MM.1S (cell line): ENCODE results near the gene CNTD1.

ENCODE experiments used
- DNase-seq: peaks from one replicate; pipeline ENCODE4 v3.0.0-alpha.2; 2015
- H2AFZ ChIP-seq: fragments of 300-600 bp; sonication (generic); 2 replicates; pipeline ENCODE4 v1.6.0; 2016; ENCODE audit warnings: antibody characterized with exemption, low read length
- H3F3A ChIP-seq: fragments of 300-600 bp; sonication (generic); 2 replicates; pipeline ENCODE4 v1.6.1; 2016; ENCODE audit warnings: mild to moderate bottlenecking, antibody characterized with exemption, low read length, moderate library complexity, mixed read lengths; ENCODE audit not compliant: insufficient read depth
- H3K27ac ChIP-seq: fragments of 300-600 bp; sonication (generic); 2 replicates; pipeline ENCODE4 v1.5.1; 2016; ENCODE audit warnings: mild to moderate bottlenecking, low read length
- H3K27me3 ChIP-seq: fragments of 300-600 bp; sonication (generic); replicated peaks from 2 replicates; pipeline ENCODE4 v1.6.0; 2016; ENCODE audit warnings: low read length; ENCODE audit not compliant: insufficient read depth
- H3K36me3 ChIP-seq: fragments of 300-600 bp; sonication (generic); replicated peaks from 2 replicates; pipeline ENCODE4 v1.6.1; 2016; ENCODE audit warnings: mild to moderate bottlenecking, low read length, mixed read lengths; ENCODE audit not compliant: insufficient read depth
- H3K4me1 ChIP-seq: fragments of 300-600 bp; sonication (generic); 2 replicates; pipeline ENCODE4 v1.6.1; 2016; ENCODE audit warnings: low read length, mixed read lengths
- H3K4me2 ChIP-seq: fragments of 300-600 bp; sonication (generic); 2 replicates; pipeline ENCODE4 v1.6.0; 2016; ENCODE audit warnings: low read depth, low read length
- H3K4me3 ChIP-seq: fragments of 300-600 bp; sonication (generic); 2 replicates; pipeline ENCODE4 v1.5.1; 2016; ENCODE audit warnings: low read length, mixed read lengths
- H3K79me2 ChIP-seq: fragments of 300-600 bp; sonication (generic); 2 replicates; pipeline ENCODE4 v1.6.1; 2016; ENCODE audit warnings: mixed run types, low read length, mixed read lengths
- H3K9ac ChIP-seq: fragments of 300-600 bp; sonication (generic); 2 replicates; pipeline ENCODE4 v1.6.1; 2016; ENCODE audit warnings: low read length, mixed read lengths
- H3K9me2 ChIP-seq: fragments of 300-600 bp; sonication (generic); replicated peaks from 2 replicates; pipeline ENCODE4 v1.6.1; 2016; ENCODE audit warnings: mild to moderate bottlenecking, low read length, mixed read lengths; ENCODE audit not compliant: insufficient read depth
- H3K9me3 ChIP-seq: fragments of 300-600 bp; sonication (generic); replicated peaks from 2 replicates; pipeline ENCODE4 v1.6.1; 2016; ENCODE audit warnings: mild to moderate bottlenecking, low read length, mixed read lengths; ENCODE audit not compliant: insufficient read depth
- H4K20me1 ChIP-seq: fragments of 300-600 bp; sonication (generic); 2 replicates; pipeline ENCODE4 v1.6.1; 2016; ENCODE audit warnings: mild to moderate bottlenecking, low read length, moderate library complexity, mixed read lengths; ENCODE audit not compliant: insufficient read depth
- EZH2 ChIP-seq: fragments of 300-600 bp; sonication (generic); optimal IDR thresholded peaks from 2 replicates; pipeline ENCODE3; 2017; ENCODE audit warnings: low read depth, mild to moderate bottlenecking, antibody characterized with exemption, low read length, mixed read lengths
- EZH2phosphoT487 ChIP-seq: fragments of 300-600 bp; sonication (generic); IDR thresholded peaks from 2 replicates; pipeline ENCODE4 v1.6.1; 2018; ENCODE audit warnings: antibody characterized with exemption, low read length
- TF ChIP-seq, protein P1 (sequence below): fragments of 300-600 bp; sonication (generic); IDR thresholded peaks from 2 replicates; pipeline ENCODE4 v1.5.1; 2016; ENCODE audit warnings: antibody characterized with exemption, low read length, mixed read lengths

The CNTD1 gene

DNA sequence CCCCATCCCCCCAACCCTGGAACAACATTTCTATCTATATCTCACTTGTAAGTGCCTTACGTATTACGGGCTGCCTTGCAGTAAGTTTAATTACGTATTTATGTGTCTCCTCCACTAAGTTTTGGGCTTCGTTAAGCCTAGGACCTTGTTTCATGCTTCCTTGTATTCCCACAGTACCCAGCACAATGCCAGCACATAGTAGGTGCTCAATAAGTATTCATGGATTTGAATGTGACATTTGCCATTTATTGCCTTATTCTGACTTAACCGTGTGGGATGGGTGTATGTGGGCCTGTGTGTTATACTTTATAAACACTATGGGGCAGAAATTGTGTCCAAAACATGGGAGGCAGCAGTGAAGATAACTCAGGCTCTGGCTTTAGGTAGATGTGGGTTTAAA, 6.1 kb upstream of the CNTD1 start:
- Histone ChIP-seq H3K4me1 (peaks cover 4% of the 10 kb centered on the region; the same call in 1 of the 2 replicates), H3F3A (no peaks in the 10 kb centered on the region), H3K79me2 (peaks cover 7% of the 10 kb centered on the region), H3K36me3 (no peaks in the 10 kb centered on the region), H3K27me3 (peaks cover 10% of the 10 kb centered on the region; the same call in 1 of the 2 replicates), H3K9ac (no peak overlapping the region), H4K20me1 (no peaks in the 10 kb centered on the region), H3K4me3 (no peak overlapping the region), H3K4me2 (no peak overlapping the region), H2AFZ (no peak overlapping the region), H3K9me3 (no peaks in the 10 kb centered on the region), H3K27ac (no peak overlapping the region), H3K9me2 (no peaks in the 10 kb centered on the region)
- DNase-seq: no peak
- TF ChIP-seq, protein P1, sequence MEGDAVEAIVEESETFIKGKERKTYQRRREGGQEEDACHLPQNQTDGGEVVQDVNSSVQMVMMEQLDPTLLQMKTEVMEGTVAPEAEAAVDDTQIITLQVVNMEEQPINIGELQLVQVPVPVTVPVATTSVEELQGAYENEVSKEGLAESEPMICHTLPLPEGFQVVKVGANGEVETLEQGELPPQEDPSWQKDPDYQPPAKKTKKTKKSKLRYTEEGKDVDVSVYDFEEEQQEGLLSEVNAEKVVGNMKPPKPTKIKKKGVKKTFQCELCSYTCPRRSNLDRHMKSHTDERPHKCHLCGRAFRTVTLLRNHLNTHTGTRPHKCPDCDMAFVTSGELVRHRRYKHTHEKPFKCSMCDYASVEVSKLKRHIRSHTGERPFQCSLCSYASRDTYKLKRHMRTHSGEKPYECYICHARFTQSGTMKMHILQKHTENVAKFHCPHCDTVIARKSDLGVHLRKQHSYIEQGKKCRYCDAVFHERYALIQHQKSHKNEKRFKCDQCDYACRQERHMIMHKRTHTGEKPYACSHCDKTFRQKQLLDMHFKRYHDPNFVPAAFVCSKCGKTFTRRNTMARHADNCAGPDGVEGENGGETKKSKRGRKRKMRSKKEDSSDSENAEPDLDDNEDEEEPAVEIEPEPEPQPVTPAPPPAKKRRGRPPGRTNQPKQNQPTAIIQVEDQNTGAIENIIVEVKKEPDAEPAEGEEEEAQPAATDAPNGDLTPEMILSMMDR: no peak
- no peak for TF ChIP-seq EZH2
- no peak for TF ChIP-seq EZH2phosphoT487

DNA sequence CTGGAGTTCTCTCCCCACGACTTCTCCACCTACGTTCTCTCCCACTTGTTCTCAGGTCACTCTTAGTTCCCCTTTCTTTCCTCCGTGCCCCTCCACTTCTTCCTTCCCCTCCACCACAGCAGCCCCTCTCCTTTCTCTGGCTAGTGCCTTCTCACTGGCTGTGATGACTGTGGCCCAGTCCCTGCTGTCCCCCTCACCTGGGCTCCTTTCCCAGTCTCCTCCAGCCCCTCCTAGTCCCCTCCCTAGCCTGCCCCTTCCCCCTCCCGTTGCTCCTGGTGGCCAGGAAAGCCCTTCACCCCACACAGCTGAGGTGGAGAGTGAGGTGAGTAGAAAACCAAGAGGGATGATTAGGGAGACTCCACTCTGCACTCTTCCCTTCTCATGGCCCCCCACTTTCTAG, 3.6 kb upstream of the CNTD1 start:
- Histone ChIP-seq H3K79me2 (peaks cover 17% of the 10 kb centered on the region), H3K4me3 (no peak overlapping the region), H3K9me2 (no peaks in the 10 kb centered on the region), H3K27ac (no peak overlapping the region), H4K20me1 (no peaks in the 10 kb centered on the region), H3K36me3 (no peaks in the 10 kb centered on the region), H2AFZ (no peak overlapping the region), H3K4me2 (no peak overlapping the region), H3K9ac (no peak overlapping the region), H3F3A (no peaks in the 10 kb centered on the region), H3K27me3 (no peaks in the 10 kb centered on the region; the same call in 1 of the 2 replicates), H3K4me1 (peaks cover 8% of the 10 kb centered on the region; the same call in 1 of the 2 replicates), H3K9me3 (no peaks in the 10 kb centered on the region)
- DNase-seq: no peak
- TF ChIP-seq EZH2phosphoT487: no peak
- no peak for TF ChIP-seq EZH2
- TF ChIP-seq, protein P1: no peak

DNA sequence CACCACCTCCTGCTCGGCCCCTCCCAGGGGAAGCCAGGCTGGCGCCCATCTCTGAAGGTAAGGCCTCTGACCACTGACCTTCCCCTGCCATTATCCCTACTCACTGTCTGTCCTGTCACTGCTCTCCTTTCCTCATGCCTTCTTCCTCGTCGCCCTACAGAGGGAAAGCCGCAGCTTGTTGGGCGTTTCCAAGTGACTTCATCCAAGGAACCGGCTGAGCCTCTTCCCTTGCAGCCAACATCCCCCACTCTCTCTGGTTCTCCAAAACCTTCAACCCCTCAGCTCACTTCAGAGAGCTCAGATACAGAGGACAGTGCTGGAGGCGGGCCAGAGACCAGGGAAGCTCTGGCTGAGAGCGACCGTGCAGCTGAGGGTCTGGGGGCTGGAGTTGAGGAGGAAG, 3.2 kb upstream of the CNTD1 start:
- Histone ChIP-seq H3K79me2 (peaks cover 17% of the 10 kb centered on the region), H3K4me3 (no peak overlapping the region), H4K20me1 (no peaks in the 10 kb centered on the region), H3K9ac (no peak overlapping the region), H3K27ac (no peak overlapping the region), H3K9me3 (no peaks in the 10 kb centered on the region), H2AFZ (no peak overlapping the region), H3F3A (no peaks in the 10 kb centered on the region), H3K4me2 (no peak overlapping the region), H3K9me2 (no peaks in the 10 kb centered on the region), H3K4me1 (peaks cover 8% of the 10 kb centered on the region; the same call in 1 of the 2 replicates), H3K36me3 (no peaks in the 10 kb centered on the region), H3K27me3 (no peaks in the 10 kb centered on the region; the same call in 1 of the 2 replicates)
- no peak for TF ChIP-seq EZH2
- TF ChIP-seq EZH2phosphoT487: no peak
- TF ChIP-seq, protein P1: no peak
- DNase-seq: no peak
